HG03432 (cell line): ENCODE results near the gene KCNQ1.

Experiments used
- ATAC-seq: cut with Tn5 transposase; IDR thresholded peaks from one replicate; pipeline ENCODE4 v1.9.1; 2021; ENCODE audit warnings: mild to moderate bottlenecking, moderate library complexity; ENCODE audit not compliant: unreplicated experiment

Gene KCNQ1

DNA sequence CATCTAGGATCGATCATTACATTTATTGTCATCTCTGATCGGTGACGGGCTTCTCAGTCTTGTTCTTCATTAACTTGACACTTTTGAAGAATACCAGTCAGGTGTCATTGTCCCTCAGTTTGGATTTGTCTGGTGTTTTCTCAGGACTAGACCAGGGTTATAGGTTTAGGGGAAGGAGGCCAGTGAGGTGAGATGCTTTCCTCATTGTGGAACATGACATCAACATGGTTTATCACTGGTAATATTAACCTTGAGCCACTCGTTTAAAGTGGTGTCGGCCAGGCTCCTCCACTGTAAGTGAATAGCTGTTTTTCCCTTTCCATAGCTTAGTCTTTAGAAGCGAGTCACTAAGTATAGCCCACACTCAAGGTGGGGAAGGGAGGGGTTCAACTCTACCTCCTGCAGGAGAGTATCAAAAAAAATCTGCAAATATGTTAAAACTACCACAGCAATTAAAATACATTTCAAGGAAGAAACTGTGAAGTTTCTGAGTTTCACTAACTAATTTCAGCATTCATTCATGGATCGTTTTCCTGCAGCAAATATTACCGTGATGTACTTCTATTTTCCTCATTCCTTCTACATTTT lies 213.0 kb downstream of the KCNQ1 start:
- no peak for ATAC-seq

DNA sequence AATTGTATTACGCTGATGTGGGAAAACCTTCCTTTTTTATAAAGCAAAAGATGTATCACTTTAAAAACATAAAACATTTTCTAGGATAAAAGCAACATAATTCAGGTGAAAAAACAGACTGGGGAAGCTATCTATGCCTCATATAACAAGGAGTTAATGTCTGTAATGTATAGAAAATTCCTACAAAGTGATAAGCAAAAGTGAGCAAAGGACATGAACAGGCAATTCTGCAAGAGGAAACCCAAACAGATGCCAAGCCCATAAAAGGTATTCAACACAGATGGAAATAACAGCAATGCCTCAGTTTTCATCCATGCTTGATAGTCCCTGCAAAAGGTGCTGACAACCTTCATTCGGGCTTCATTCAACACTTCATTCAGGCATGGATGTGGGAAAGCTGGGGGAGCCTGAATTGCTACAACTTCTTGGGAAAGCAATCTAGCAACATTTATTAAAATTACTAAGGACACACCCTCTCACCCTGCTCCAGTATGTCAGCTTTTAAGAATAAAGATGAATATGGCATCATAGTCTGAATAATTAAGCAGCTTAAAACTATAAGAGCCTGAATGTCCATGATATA lies 215.6 kb downstream of the KCNQ1 start:
- no peak for ATAC-seq

DNA sequence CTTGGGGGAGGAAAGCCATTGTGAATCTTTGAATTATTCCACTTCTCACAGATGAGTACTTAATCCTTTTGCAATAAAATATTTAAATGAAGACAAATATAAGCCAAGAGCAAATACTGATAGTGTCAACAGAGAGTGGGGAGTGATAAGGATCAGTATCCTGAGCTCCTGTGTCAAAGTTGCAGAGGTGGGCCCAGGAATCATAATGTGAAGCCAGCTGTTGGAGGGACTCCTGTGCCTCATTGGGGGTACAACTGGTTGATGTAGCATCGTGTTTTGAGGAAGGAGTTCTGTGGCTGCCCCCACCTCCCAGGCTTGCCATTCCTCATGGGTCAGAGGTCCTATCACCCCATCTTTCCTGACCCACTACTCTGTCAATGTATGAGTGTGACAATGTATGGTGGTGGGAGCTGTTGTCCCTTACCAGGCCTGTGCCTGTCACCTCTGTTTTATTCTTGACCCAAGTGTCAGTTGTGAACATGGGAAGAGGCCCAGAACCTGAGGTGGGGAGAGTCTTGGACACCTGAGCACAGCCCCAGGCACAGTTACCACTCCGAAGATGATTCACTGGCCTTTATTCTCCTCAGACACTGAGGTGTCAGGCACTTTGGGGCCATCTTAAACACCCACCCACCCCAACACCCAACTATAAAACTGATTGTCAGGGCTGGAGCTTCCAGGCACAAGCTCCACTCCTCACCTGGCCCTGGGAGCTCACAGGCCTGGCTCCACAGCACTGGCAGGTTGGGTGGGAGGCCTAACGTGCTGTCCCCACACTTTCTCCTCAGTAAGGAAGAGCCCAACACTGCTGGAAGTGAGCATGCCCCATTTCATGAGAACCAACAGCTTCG lies 216.6 kb downstream of the KCNQ1 start:
- no peak for ATAC-seq

DNA sequence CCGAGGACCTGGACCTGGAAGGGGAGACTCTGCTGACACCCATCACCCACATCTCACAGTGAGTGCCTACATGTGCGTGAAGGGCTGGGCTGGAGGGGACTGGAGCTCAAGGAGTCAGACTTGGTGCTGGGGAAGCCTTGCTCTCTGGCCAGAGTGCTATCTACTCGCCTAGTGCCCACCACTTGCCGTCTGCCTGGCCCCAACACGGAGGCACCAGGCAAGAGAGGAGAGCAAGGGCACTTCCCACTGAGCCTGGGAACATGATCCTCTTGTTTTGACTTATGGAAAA lies 217.2 kb downstream of the KCNQ1 start:
- no peak for ATAC-seq

DNA sequence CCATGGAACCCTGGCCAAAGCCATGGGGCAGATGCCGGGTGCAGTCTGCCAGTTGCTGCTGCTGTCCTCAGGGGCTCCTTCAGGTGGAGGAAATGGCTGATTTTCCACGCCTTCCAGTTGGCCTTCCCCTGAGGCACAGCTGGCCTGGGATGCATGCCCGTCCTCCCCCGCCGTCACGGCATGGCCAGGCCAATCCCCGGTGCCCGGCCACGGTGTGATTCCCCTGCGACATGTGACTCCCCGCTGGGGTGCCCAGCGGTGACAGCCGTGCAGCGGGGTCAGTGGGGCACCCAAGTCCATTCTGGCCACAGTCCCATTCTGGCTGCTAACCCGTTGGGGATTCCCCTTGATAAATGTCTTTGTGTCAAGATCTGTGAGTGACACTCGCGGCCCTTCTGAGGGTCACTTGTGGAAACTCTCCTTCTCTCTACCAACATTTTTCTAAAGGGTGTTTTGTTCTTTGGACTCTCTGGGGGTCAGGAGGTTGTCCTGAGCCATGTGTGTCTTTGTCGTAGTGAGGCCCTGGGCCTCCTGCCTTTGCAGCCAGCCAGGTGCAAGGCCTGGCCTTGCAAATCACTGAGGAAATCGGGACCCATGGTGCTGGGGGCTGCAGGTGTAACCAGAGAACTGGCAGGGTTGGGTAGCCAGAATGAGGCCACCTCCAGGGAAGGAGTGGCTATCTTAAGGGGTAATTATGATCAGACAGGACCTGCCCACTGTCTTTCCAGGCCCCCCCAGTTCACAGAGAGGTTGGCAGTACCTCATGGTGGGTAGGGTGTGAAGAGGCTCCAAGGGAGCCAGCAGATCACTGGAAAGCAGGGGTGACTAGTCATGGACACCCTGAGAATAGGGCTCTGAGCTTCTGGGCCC lies 217.9 kb downstream of the KCNQ1 start:
- ATAC-seq: no peak

DNA sequence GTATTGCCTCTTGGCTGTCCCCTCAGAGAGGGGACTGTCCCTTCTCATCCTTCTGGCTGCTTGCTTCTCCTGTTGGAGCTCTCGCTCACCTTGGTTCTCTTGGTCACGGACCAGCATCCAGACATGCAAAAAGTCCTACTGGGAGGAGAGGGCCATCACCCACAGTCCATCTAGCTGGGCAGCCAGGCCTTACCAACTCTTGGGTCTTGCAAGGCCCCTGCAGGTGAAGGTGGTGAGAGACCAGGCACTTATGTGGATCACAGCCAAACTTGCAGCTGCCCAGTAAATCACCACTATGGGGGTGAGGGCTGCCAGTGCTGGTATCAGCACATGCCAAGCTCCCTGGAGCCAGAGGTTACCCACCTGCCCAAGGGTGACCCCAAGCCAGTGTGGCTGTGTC lies 218.7 kb downstream of the KCNQ1 start:
- no peak for ATAC-seq

DNA sequence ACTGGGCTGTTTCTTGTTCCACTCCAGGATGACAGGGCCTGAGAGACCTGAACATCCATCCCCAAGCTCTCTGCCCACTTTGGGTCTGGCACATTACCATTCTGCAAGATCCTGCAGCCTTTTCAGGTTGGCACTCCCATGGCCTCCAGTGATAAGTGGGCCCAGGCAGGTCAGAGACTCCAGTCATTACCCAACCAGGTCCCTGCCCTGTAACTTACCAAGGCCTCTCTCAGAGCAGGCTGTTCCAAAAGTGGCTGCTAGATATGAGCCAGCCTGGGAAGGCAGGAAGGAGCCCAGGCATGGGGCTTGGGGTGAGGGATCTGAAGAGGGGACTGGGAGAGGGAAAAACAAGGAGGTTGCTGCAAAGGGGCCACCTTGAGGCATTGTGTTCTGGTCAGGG lies 219.1 kb downstream of the KCNQ1 start:
- ATAC-seq: no peak

DNA sequence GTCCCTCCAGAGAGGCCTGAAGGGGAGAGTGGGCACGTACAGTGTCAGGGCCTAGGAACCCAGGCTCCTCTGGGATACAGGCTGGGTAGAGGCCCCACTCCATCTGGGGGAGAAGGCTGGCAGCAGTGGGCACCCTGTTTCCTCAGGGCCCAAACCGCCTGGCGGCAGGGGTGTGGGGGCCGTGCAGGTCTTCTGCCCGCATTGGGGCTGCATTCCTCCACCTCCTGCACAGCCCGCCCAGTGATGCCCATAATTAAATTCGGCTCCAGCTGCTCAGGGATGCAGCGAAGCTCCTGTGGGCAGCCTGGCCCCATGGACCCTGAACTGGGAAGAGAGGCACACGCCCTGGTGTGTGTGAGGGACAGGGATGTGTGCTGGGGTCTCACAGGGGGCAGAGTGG lies 219.6 kb downstream of the KCNQ1 start:
- no peak for ATAC-seq

DNA sequence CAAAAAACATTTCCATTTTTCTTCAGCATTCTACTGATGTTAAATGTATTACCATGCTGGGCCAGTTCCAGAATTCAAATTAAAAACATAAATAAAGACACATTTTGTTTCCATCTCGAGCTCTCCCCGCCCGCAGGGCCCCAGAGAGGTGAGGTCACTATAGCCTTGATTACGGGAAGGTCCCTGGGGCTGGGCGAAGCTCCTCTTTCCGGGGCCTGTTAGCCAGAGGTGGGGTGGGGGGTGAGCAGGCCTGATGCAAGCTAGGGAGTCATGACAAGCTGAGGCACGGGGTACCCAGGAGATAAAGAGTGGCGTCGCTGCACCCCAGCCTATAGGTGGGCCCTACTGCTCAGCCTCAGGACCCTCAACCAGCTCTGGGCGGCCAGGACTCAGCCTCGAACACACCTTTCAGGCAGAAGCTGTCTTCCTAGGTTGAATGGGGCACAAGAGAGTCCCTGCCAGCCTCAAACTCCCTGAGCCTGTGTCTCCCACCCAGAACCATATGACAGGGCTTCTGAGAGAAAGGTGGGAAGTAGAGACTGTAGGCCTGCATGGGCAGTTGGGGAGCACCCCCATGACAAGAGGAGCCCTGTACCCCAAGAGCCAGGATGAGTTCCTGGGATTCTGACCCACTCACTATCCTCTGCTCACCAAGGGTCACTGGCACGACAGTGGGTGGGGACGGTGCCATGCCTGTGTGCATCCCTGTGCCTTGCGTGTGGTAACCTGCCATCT lies 220.2 kb downstream of the KCNQ1 start:
- ATAC-seq: no peak

DNA sequence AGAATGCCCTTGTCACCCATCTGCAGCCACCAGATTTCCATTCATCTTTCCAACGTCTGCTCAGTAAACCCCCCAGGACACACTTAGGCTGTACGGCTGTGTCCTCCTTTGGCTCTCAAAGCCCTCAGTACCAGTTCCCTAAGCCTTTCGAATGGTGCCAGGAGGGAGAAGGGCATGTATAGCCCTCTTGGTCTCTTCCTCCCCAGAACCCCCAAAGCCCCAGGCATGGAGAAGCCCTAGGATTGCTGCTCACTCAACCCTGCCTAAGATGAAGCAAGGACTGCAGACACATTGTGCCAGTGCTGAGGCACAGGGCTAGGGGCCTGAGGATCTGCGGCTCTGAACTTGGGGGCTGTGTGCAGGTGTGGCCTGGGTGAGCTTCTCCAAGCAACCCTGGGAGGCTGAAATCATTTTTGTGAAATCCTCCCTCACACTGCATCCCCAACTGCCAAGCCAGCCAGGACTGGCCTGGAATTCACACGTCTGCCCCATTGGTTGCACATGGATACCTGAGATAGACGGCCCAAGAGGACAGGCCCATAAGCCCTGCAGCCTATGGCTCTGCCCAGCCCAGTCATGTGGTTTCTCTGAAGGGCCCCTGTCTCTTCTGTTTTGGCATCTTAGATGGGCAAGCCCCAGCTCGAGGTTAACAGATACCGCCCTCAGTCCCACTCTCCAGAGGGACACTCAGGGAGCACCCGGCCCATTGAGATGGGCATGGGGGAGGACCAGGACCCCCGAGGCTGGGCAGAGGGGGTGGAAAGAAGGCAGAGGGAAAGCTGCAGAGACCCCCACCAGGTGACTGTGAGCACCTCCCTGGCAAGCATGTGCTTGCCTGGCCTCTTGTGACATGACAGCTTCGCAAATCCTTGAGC lies 221.0 kb downstream of the KCNQ1 start:
- no peak for ATAC-seq

DNA sequence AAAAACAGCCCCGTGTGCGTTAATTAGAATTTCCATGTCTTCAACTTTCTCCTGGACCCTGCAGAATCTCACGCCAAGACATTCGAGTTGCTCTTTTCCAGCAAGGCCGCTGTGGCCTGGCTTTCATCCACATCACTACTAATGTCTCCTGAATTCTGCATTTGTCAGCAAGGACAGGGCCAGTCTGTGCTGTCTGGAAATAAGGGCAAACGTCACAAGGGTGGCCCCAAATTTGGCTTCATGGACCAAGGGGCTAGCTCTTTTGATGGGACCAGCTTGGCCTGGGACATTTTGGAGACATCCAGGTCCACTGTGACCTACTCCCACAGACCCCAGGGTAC lies 221.6 kb downstream of the KCNQ1 start:
- no peak for ATAC-seq

DNA sequence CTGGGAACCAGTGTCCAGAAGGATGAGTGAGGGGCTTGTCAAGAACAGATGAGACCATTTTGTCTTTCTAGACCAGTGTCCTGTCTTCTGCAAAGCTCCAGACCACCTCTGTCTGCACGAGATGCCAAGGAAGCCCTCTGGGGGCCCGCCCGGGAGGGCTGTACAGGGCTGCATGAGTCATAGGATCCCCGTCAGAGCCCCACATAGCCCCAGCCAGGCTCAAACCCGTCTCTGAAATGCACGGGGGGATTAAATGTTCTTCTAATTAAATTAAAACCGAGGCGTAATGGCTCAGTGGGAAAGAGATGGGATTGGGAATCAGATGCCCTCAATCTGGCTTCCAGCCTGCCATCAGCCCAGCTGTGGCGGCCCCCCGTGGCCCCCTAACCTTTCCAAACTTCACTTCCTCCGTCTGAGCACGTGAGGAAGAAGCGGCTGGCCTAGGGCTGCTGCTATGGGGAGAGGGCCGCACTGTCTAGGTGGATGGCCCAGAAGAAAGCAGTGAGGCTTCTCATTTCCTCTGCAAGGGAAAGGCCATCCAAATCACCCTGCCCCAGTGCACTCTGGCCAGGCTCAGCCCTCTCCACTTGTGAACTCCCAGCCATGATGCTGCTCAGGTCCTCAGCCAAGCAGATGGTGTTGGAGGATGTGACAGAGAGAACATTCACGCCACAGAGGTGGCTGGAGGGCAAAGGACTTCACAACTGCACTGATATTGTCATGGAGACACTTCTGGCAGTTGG lies 222.2 kb downstream of the KCNQ1 start:
- no peak for ATAC-seq

DNA sequence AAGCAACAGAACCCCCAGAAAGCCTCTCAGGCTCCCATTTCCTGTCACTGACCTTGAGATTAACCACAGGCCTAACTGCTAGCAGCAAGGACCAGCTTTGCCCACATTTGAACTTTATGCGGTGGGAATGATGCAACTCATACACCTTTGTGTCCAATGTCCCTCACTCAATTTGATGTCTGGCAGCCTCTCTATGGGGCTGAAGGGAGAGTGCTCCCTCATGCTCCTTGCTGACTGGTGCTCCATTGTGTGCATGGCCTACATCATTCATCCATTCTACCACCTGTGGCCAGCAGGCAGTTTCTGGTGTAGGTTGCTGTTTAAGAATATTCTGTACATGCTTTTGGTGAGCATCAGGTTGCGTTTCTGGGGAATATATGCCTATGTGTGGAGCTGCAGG lies 223.1 kb downstream of the KCNQ1 start:
- no peak for ATAC-seq

DNA sequence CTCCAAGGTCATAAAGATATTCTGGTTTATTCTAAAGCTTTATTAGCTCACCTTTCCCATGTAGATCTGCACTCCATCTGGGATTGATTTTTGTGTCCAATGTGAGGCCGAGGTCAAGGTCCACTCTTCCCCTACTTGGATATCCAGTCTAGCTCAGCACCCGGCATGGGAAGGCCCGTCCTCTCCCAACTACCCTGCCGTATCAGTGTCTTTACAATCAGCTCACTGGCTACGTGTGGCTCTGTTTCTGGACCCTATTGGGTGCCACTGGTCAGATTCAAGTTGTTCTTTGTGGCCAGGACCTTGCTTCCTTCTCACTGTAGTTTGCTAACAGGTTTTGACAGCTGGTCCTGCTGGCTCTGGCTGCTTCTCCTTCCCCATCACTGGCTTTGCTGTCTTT lies 224.1 kb downstream of the KCNQ1 start:
- ATAC-seq: no peak

DNA sequence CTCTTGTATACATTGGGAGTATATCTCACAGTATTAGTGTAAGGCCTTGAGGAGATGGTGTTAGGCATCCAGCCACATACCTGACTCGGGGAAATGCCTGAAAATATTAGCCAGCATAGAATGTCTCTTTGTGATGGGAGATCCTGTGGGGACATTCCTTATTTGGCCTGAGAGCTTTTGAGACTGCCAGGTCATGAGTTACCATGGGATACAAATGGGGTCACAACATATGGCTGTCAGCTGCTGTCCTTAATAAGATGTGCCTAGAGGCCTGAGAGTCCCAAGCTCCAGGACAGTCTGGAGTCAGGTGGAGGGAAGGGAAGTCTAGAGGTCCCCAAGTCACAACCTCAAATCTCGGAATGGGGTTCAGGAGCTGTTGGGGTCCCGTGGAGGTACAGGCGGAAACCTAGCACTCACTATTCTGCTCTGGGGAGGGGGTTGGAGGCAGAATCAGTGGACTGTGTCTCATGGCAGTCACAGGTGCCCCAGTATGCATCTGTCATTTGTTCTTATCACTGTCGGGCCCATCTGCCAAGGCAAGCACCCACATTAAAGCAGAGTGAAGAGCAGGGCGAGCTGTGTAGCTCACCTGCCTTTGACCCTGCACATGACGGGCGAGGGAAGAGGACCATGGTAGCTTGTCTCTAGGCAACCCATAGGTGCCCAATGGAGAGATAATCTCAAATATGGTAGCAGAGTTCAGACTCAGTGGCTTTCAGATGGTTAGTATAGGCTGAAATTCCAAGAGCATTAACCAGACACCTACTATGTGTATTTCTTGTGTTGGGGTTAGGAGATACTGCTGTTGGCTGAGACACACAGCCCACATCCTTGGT lies 225.0 kb downstream of the KCNQ1 start:
- no peak for ATAC-seq

DNA sequence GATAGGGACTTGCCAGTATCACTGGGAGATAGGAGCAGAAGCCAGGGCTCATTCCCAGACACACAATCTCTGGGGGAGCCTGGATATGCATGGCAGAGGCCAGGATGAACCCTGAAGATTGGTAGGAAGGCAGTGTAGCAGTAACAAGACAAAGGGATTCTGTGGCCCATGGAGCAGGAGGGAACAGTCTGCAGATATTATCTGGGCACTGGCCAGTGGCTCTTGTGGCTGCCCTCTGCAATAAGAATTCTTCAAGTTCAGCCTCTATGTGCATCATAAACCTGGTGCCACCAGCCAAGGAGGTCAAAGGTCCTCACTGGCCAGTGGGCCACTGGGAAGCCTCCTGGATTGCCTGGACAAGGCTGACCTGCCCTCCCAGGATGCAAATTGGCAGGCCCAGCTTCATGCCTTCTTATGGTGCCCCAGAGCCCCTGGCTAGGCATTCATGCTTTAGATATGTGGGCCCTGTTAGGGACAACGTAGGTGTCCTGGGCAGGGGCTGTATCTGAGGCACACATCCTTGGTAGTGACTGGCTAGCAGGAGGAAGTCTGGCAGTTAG lies 225.8 kb downstream of the KCNQ1 start:
- ATAC-seq: no peak

DNA sequence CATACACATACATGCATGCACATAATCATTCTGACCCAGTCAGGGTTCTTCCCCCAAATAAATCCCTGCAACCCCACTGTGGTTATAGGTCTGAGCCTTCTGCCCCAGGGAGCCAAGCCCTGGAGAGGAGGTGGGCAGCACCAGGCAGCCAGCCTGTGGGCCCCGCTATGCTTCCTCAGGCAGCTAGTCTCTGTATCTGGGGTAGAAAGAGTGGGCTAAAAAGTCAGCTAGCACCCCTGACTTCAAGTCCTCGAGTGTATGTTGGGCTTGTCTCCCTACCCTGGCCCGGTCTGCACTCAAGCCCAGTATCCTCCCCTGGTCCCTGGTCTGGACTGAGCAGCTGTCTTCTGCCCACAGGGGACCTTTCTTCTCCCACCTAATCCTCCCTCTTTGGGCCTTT lies 226.9 kb downstream of the KCNQ1 start:
- ATAC-seq: no peak

DNA sequence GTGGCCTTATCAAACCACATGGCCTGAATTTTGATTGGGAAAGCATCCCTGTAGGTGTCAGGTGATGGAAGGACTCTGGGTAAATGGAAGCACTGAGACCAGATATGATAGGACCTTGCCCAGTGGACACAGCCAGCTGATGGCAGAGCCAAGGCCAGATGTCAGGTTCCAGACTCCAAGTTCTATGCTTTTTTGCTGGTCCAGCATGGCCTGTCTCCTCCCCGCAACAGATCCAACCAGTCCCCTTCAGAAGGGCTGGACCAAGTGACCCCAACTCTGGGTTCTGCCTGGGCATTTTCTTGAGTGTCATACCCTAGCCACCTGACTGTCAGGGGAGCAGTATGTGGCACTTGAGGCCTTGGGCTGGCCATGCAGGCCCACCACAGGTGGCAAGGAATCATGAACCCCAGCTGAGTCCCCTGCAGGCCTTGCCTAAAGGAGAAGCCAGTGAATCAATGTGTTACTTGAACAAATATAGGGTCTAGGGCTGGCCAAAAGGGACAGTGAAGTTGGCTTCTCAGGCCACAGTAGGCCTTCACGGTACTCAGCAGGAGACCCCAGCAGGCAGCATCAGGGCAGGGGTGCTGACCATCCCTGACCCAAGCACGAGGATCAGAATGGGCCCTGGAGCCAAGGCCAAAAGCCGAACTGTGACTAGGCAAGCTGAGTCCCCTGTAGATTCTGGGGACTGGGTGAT lies 227.9 kb downstream of the KCNQ1 start:
- ATAC-seq: no peak
